Neural cell (in vitro differentiated cells): ENCODE results near the gene ZMAT2.
"Not testable (repeated sequence)": the region's sequence is repeated elsewhere in the genome, so short reads cannot be mapped to it uniquely, and the experiment has no call there.

Experiments used
- EP300 ChIP-seq: fragments of 450-650 bp; conservative IDR thresholded peaks from 2 replicates; pipeline ENCODE4 v1.6.1; 2014; ENCODE audit warnings: antibody characterized with exemption, mild to moderate bottlenecking, moderate library complexity; ENCODE audit not compliant: poor library complexity, severe bottlenecking
- EZH2 ChIP-seq: fragments of 200-600, 300-800 bp; shearing (Covaris generic), sonication (generic); IDR thresholded peaks from 2 replicates; pipeline ENCODE4 v1.6.1; 2014; ENCODE audit warnings: antibody characterized with exemption, low read length, borderline replicate concordance, mild to moderate bottlenecking; ENCODE audit not compliant: insufficient read depth, poor library complexity, severe bottlenecking
- MXI1 ChIP-seq: fragments of 450-650 bp; conservative IDR thresholded peaks from 2 replicates; pipeline ENCODE4 v1.6.1; 2014; ENCODE audit warnings: antibody characterized with exemption, mild to moderate bottlenecking; ENCODE audit not compliant: poor library complexity, severe bottlenecking
- POLR2AphosphoS5 ChIP-seq: IDR thresholded peaks from 2 replicates; pipeline ENCODE4 v1.6.1; 2012
- RAD21 ChIP-seq: fragments of 450-650 bp; conservative IDR thresholded peaks from 2 replicates; pipeline ENCODE4 v1.6.1; 2014; ENCODE audit warnings: antibody characterized with exemption, mild to moderate bottlenecking, moderate library complexity
- SMC3 ChIP-seq: fragments of 450-650 bp; conservative IDR thresholded peaks from 2 replicates; pipeline ENCODE4 v1.6.1; 2014; ENCODE audit warnings: antibody characterized with exemption, mild to moderate bottlenecking, moderate library complexity; ENCODE audit not compliant: poor library complexity
- TAF1 ChIP-seq: IDR thresholded peaks from 2 replicates; pipeline ENCODE4 v1.6.1; 2012; ENCODE audit warnings: low read depth
- TF ChIP-seq, protein P1 (sequence below): fragments of 450-650 bp; IDR thresholded peaks from 2 replicates; pipeline ENCODE4 v1.5.1; 2014; ENCODE audit warnings: antibody characterized with exemption, mild to moderate bottlenecking, moderate library complexity; ENCODE audit not compliant: poor library complexity, severe bottlenecking
- TF ChIP-seq, protein P2 (sequence below): IDR thresholded peaks from 2 replicates; pipeline ENCODE4 v1.6.1; 2012; ENCODE audit warnings: borderline replicate concordance

DNA sequence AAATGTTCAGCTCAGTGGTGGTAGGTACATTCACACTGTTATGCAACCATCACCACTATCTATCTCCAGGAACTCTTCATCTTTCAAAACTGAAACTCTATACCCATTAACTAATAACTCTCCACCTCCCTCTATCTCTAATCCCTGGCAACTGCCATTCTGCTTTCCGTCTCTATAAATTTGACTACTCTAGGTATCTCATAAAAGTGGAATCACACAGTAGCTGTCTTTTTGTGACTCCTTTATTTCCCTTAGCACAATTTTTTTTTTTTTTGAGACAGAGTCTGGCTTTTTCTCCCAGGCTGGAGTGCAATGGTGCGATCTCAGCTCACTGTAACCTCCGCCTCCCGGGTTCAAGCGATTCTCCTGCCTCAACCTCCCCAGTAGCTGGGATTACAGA is 21.1 kb downstream of the ZMAT2 start:
- TF ChIP-seq, protein P1, sequence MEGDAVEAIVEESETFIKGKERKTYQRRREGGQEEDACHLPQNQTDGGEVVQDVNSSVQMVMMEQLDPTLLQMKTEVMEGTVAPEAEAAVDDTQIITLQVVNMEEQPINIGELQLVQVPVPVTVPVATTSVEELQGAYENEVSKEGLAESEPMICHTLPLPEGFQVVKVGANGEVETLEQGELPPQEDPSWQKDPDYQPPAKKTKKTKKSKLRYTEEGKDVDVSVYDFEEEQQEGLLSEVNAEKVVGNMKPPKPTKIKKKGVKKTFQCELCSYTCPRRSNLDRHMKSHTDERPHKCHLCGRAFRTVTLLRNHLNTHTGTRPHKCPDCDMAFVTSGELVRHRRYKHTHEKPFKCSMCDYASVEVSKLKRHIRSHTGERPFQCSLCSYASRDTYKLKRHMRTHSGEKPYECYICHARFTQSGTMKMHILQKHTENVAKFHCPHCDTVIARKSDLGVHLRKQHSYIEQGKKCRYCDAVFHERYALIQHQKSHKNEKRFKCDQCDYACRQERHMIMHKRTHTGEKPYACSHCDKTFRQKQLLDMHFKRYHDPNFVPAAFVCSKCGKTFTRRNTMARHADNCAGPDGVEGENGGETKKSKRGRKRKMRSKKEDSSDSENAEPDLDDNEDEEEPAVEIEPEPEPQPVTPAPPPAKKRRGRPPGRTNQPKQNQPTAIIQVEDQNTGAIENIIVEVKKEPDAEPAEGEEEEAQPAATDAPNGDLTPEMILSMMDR = not testable (repeated sequence)
- not testable (repeated sequence) for TF ChIP-seq MXI1, EP300, POLR2AphosphoS5, RAD21, TAF1, EZH2, SMC3
- TF ChIP-seq, protein P2, sequence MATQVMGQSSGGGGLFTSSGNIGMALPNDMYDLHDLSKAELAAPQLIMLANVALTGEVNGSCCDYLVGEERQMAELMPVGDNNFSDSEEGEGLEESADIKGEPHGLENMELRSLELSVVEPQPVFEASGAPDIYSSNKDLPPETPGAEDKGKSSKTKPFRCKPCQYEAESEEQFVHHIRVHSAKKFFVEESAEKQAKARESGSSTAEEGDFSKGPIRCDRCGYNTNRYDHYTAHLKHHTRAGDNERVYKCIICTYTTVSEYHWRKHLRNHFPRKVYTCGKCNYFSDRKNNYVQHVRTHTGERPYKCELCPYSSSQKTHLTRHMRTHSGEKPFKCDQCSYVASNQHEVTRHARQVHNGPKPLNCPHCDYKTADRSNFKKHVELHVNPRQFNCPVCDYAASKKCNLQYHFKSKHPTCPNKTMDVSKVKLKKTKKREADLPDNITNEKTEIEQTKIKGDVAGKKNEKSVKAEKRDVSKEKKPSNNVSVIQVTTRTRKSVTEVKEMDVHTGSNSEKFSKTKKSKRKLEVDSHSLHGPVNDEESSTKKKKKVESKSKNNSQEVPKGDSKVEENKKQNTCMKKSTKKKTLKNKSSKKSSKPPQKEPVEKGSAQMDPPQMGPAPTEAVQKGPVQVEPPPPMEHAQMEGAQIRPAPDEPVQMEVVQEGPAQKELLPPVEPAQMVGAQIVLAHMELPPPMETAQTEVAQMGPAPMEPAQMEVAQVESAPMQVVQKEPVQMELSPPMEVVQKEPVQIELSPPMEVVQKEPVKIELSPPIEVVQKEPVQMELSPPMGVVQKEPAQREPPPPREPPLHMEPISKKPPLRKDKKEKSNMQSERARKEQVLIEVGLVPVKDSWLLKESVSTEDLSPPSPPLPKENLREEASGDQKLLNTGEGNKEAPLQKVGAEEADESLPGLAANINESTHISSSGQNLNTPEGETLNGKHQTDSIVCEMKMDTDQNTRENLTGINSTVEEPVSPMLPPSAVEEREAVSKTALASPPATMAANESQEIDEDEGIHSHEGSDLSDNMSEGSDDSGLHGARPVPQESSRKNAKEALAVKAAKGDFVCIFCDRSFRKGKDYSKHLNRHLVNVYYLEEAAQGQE = not testable (repeated sequence)
